H9 (cell line): ENCODE results near the gene MERTK. TPM values are rescaled to one million over a fixed set of nuclear protein-coding genes. Genes with fewer than 3 reads are reported as not detected.
"Not testable (repeated sequence)": the region's sequence is repeated elsewhere in the genome, so short reads cannot be mapped to it uniquely, and the experiment has no call there.

Experiments
- DNase-seq: peaks from one replicate; pipeline ENCODE4 v3.0.0-alpha.2; 2017
- H2AFZ ChIP-seq: one replicate; pipeline ENCODE4 v1.6.1; 2013; ENCODE audit warnings: mild to moderate bottlenecking, low read length, control low read depth, moderate library complexity
- H2AK5ac ChIP-seq: 2 replicates; pipeline ENCODE4 v1.6.1; 2013; ENCODE audit warnings: low read length, control low read depth, mixed read lengths; ENCODE audit not compliant: insufficient read length
- H2BK120ac ChIP-seq: one replicate; pipeline ENCODE4 v1.6.1; 2013; ENCODE audit warnings: low read depth, mild to moderate bottlenecking, low read length, control low read depth, inconsistent platforms; ENCODE audit not compliant: poor library complexity, severe bottlenecking
- H2BK12ac ChIP-seq: 2 replicates; pipeline ENCODE4 v1.6.1; 2013; ENCODE audit warnings: low read length, control low read depth, mixed read lengths, low read depth; ENCODE audit not compliant: insufficient read length
- H2BK15ac ChIP-seq: 2 replicates; pipeline ENCODE4 v1.6.1; 2013; ENCODE audit warnings: low read depth, low read length, control low read depth
- H2BK20ac ChIP-seq: one replicate; pipeline ENCODE4 v1.6.1; 2013; ENCODE audit warnings: low read depth, mild to moderate bottlenecking, low read length, control low read depth, inconsistent platforms; ENCODE audit not compliant: poor library complexity, severe bottlenecking
- H2BK5ac ChIP-seq: 2 replicates; pipeline ENCODE4 v1.6.1; 2013; ENCODE audit warnings: low read length, control low read depth, mixed read lengths; ENCODE audit not compliant: insufficient read length
- H3K14ac ChIP-seq: 2 replicates; pipeline ENCODE4 v1.6.1; 2013; ENCODE audit warnings: low read length, control low read depth; ENCODE audit not compliant: insufficient read depth
- H3K18ac ChIP-seq: 2 replicates; pipeline ENCODE4 v1.6.1; 2013; ENCODE audit warnings: low read depth, mild to moderate bottlenecking, mixed read lengths, low read length, control low read depth; ENCODE audit not compliant: insufficient read length
- H3K23ac ChIP-seq: 2 replicates; pipeline ENCODE4 v1.6.1; 2013; ENCODE audit warnings: low read length, control low read depth, mixed read lengths, low read depth; ENCODE audit not compliant: insufficient read length
- H3K23me2 ChIP-seq: 2 replicates; pipeline ENCODE4 v1.6.1; 2013; ENCODE audit warnings: low read depth, mild to moderate bottlenecking, mixed read lengths, low read length, control low read depth; ENCODE audit not compliant: insufficient read length, poor library complexity, severe bottlenecking
- H3K27ac ChIP-seq: 2 replicates; pipeline ENCODE4 v1.5.1; 2013; ENCODE audit warnings: low read length, control low read depth, mixed read lengths, low read depth; ENCODE audit not compliant: insufficient read length
- H3K27me3 ChIP-seq: 2 replicates; pipeline ENCODE4 v1.6.1; 2013; ENCODE audit warnings: low read length, control low read depth, inconsistent platforms; ENCODE audit not compliant: insufficient read depth
- H3K4ac ChIP-seq: 2 replicates; pipeline ENCODE4 v1.6.1; 2013; ENCODE audit warnings: low read depth, mild to moderate bottlenecking, control low read depth, inconsistent platforms, low read length, moderate library complexity
- H3K4me1 ChIP-seq: 2 replicates; pipeline ENCODE4 v1.6.1; 2013; ENCODE audit warnings: low read length, control low read depth, inconsistent platforms; ENCODE audit not compliant: insufficient read depth
- H3K4me2 ChIP-seq: 2 replicates; pipeline ENCODE4 v1.6.1; 2013; ENCODE audit warnings: low read length, control low read depth, mixed read lengths; ENCODE audit not compliant: insufficient read length, insufficient read depth
- H3K56ac ChIP-seq: 2 replicates; pipeline ENCODE4 v1.6.1; 2013; ENCODE audit warnings: low read depth, mild to moderate bottlenecking, mixed read lengths, low read length, control low read depth; ENCODE audit not compliant: insufficient read length
- H3K79me1 ChIP-seq: 2 replicates; pipeline ENCODE4 v1.6.1; 2013; ENCODE audit warnings: low read depth, mild to moderate bottlenecking, moderate library complexity, low read length, control low read depth, inconsistent platforms; ENCODE audit not compliant: insufficient read depth, poor library complexity, severe bottlenecking
- H3K79me2 ChIP-seq: 2 replicates; pipeline ENCODE4 v1.6.1; 2013; ENCODE audit warnings: low read length, control low read depth, inconsistent platforms; ENCODE audit not compliant: insufficient read depth
- H3K9ac ChIP-seq: 2 replicates; pipeline ENCODE4 v1.6.1; 2013; ENCODE audit warnings: low read length, control low read depth, mixed read lengths; ENCODE audit not compliant: insufficient read length; ENCODE audit errors: extremely low read depth
- H3K9me3 ChIP-seq: one replicate; pipeline ENCODE4 v1.6.1; 2013; ENCODE audit warnings: low read depth, low read length, inconsistent platforms; ENCODE audit not compliant: control insufficient read depth
- H3T11ph ChIP-seq: one replicate; pipeline ENCODE4 v1.6.1; 2013; ENCODE audit warnings: mild to moderate bottlenecking, low read length, control low read depth, inconsistent platforms
- H4K20me1 ChIP-seq: one replicate; pipeline ENCODE4 v1.6.1; 2013; ENCODE audit not compliant: control insufficient read depth, insufficient read length, insufficient read depth
- H4K5ac ChIP-seq: 2 replicates; pipeline ENCODE4 v1.6.1; 2013; ENCODE audit warnings: low read depth, mild to moderate bottlenecking, mixed read lengths, low read length, control low read depth; ENCODE audit not compliant: insufficient read length
- H4K8ac ChIP-seq: replicated peaks from 2 replicates; pipeline ENCODE4 v1.6.1; 2013; ENCODE audit warnings: low read length, control low read depth, mixed read lengths, low read depth; ENCODE audit not compliant: insufficient read length
- H4K91ac ChIP-seq: 2 replicates; pipeline ENCODE4 v1.6.1; 2013; ENCODE audit warnings: low read depth, mild to moderate bottlenecking, moderate library complexity, mixed read lengths, low read length, control low read depth; ENCODE audit not compliant: insufficient read length
- H3K27ac Mint-ChIP-seq, 3 experiments: 2 replicates in 2 of 3; 3 replicates in 1 of 3; pipeline ENCODE4 v1.8.0; 2020 to 2021; ENCODE audit warnings: mixed read lengths in 3 of 3, mild to moderate bottlenecking in 1 of 3, moderate library complexity in 1 of 3
- H3K27me3 Mint-ChIP-seq: 2 replicates; pipeline ENCODE4 v1.8.0; 2021; ENCODE audit warnings: low read depth, mild to moderate bottlenecking, moderate library complexity, mixed read lengths
- H3K36me3 Mint-ChIP-seq, 3 experiments: 2 replicates in 2 of 3; 3 replicates in 1 of 3; pipeline ENCODE4 v1.8.0; 2020 to 2021; ENCODE audit warnings: low read depth in 3 of 3, mixed read lengths in 3 of 3; ENCODE audit not compliant: insufficient read depth in 1 of 3
- H3K4me1 Mint-ChIP-seq, 2 experiments: 2 replicates each; pipeline ENCODE4 v1.8.0; 2020; ENCODE audit warnings: mixed read lengths in 2 of 2
- H3K4me3 Mint-ChIP-seq, 2 experiments: 2 replicates in 1 of 2; 3 replicates in 1 of 2; pipeline ENCODE4 v1.8.0; 2020 to 2021; ENCODE audit warnings: mild to moderate bottlenecking in 2 of 2, mixed read lengths in 2 of 2, moderate library complexity in 1 of 2
- H3K9me3 Mint-ChIP-seq, 2 experiments: 2 replicates in 1 of 2; 3 replicates in 1 of 2; pipeline ENCODE4 v1.8.0; 2020; ENCODE audit warnings: mild to moderate bottlenecking in 2 of 2, mixed read lengths in 2 of 2, moderate library complexity in 1 of 2
- CTCF ChIP-seq: fragments of 200-600 bp; sonication (generic); conservative IDR thresholded peaks from 3 replicates; pipeline ENCODE4 v1.8.0; 2021; ENCODE audit warnings: antibody characterized with exemption, mild to moderate bottlenecking
- WGBS: extraction: QIAGEN DNeasy Blood & Tissue Kit; methylation state at CpG from one replicate; pipeline ENCODE4 v1.1.7; 2013; ENCODE audit warnings: missing lambda C conversion rate, low lambda C conversion rate, mixed read lengths; ENCODE audit not compliant: insufficient read length; ENCODE audit errors: extremely low coverage; 5-methylcytosine and 5-hydroxymethylcytosine counted together
- total RNA-seq: library from RNA; stranded (reverse); gene quantifications from 2 replicates; pipeline ENCODE4 v1.2.1, GENCODE V29; 2021

Gene MERTK
- total RNA-seq, 1 experiment from 2014 or later, result 4.8 TPM

- H3K4me3 Mint-ChIP-seq, result no peak overlapping the region
- no CpG with 5 or more reads among the region's 1 CpG for WGBS
- Histone ChIP-seq H2BK5ac (no peak overlapping the region), H2BK15ac (no peak overlapping the region), H2BK20ac (no peak overlapping the region), H3T11ph (no peak overlapping the region), H3K27ac (no peak overlapping the region), H3K18ac (no peak overlapping the region), H3K56ac (no peak overlapping the region), H3K4me1 (no peaks in the 10 kb centered on the region), H4K91ac (no peak overlapping the region), H3K79me1 (no peaks in the 10 kb centered on the region), H4K20me1 (no peaks in the 10 kb centered on the region), H3K4ac (no peak overlapping the region), H3K14ac (no peak overlapping the region), H3K79me2 (no peaks in the 10 kb centered on the region), H3K23ac (no peak overlapping the region), H2AK5ac (no peak overlapping the region), H2BK12ac (no peak overlapping the region), H3K27me3 (no peaks in the 10 kb centered on the region), H4K5ac (no peak overlapping the region), H2BK120ac (no peak overlapping the region), H4K8ac (no peak overlapping the region), H2AFZ (no peak overlapping the region), H3K9ac (no peak overlapping the region), H3K9me3 (no peaks in the 10 kb centered on the region), H3K23me2 (no peaks in the 10 kb centered on the region), H3K4me2 (no peak overlapping the region)
- peaks cover 0 to 5% of the 10 kb centered on the region in 2 experiments; a peak in 2 of 5 replicates for H3K9me3 Mint-ChIP-seq
- no peak for TF ChIP-seq CTCF
- no peak for DNase-seq
- peaks cover 5 to 7% of the 10 kb centered on the region in 2 experiments for H3K4me1 Mint-ChIP-seq
- H3K27me3 Mint-ChIP-seq, result no peaks in the 10 kb centered on the region; the same call in 1 of the 2 replicates
- H3K36me3 Mint-ChIP-seq, result peaks cover 24 to 64% (median 54%) of the 10 kb centered on the region in 3 experiments
- H3K27ac Mint-ChIP-seq, result no peak overlapping the region
Observed at GRCh38 chr2:112065966-112066365, 167.6 kb downstream of the MERTK start.

GRCh38 chr2:112069794-112070193 is 171.4 kb downstream of the MERTK start:
- not testable (repeated sequence) for H3K14ac ChIP-seq, H3K9ac ChIP-seq, H3K23ac ChIP-seq, H2BK15ac ChIP-seq, H3K79me1 ChIP-seq, H3K9me3 Mint-ChIP-seq, H2AK5ac ChIP-seq, H2BK120ac ChIP-seq, H3K27me3 ChIP-seq, DNase-seq, H3K27me3 Mint-ChIP-seq, H3K23me2 ChIP-seq, H3K27ac Mint-ChIP-seq, H2BK20ac ChIP-seq, H3K56ac ChIP-seq, H4K20me1 ChIP-seq, H3K4me2 ChIP-seq, H2BK5ac ChIP-seq, H4K91ac ChIP-seq, H2AFZ ChIP-seq, H3K4me3 Mint-ChIP-seq, H3T11ph ChIP-seq, H3K18ac ChIP-seq, H3K4ac ChIP-seq, H2BK12ac ChIP-seq, H4K5ac ChIP-seq, H3K79me2 ChIP-seq, H4K8ac ChIP-seq, H3K9me3 ChIP-seq, H3K4me1 Mint-ChIP-seq, H3K4me1 ChIP-seq, H3K27ac ChIP-seq
- peaks cover 25 to 58% (median 52%) of the 10 kb centered on the region in 3 experiments; a peak in 6 of 7 replicates for H3K36me3 Mint-ChIP-seq
